K562 treated with DMSO at 1 percent for 12 hours (cell line): Measurements from ENCODE around the gene ATRNL1. TPM values are rescaled to one million over a fixed set of nuclear protein-coding genes. Genes with fewer than 3 reads are reported as not detected.

ENCODE experiments used
- total RNA-seq: library from RNA; unstranded; fragments of 300-600 nt; gene quantifications from 2 replicates; pipeline ENCODE4 v1.2.3, GENCODE V29; 2022; ENCODE audit not compliant: insufficient read depth

ATRNL1 gene
- total RNA-seq, result not detected in 2 replicates

GRCh38 chr10:115093286-115093775 is at the start of gene ATRNL1:
ATRNL1 (plus strand) TSS chr10:115093365; CDS start chr10:115093751, 386 bp downstream.

Other genes starting within 250 kb of the ATRNL1 start
- 1.7 and 5.1 TPM in 2 replicates for gene TRUB1, start 155.2 kb upstream of the ATRNL1 start, total RNA-seq